Adipocyte (in vitro differentiated cells): ENCODE results near the gene ZFP36.
A peak's percentile ranks its signal among the peaks of the same experiment; 100 is the strongest.

Source experiments
- DNase-seq: peaks from one replicate; pipeline ENCODE4 v3.0.0-alpha.2; 2015; ENCODE audit warnings: low read depth
- H3K27me3 ChIP-seq: replicated peaks from 2 replicates; pipeline ENCODE4 v1.7.0; 2013; ENCODE audit warnings: mild to moderate bottlenecking, low read length, moderate library complexity; ENCODE audit not compliant: control insufficient read depth, insufficient read depth
- H3K36me3 ChIP-seq: 2 replicates; pipeline ENCODE4 v1.7.0; 2013; ENCODE audit warnings: low read length, mild to moderate bottlenecking, moderate library complexity; ENCODE audit not compliant: control insufficient read depth, insufficient read depth, severe bottlenecking
- H3K4me1 ChIP-seq: 2 replicates; pipeline ENCODE4 v1.7.0; 2013; ENCODE audit warnings: mild to moderate bottlenecking, low read length, moderate library complexity; ENCODE audit not compliant: control insufficient read depth, insufficient read depth
- H3K4me3 ChIP-seq: 2 replicates; pipeline ENCODE4 v1.7.0; 2013; ENCODE audit warnings: mild to moderate bottlenecking, low read length, moderate library complexity
- H3K9ac ChIP-seq: 2 replicates; pipeline ENCODE4 v1.7.0; 2013; ENCODE audit warnings: mild to moderate bottlenecking, low read length, moderate library complexity
- H3K9me3 ChIP-seq: 2 replicates; pipeline ENCODE4 v1.7.0; 2013; ENCODE audit warnings: mild to moderate bottlenecking, low read length, moderate library complexity; ENCODE audit not compliant: control insufficient read depth

ZFP36 gene

GRCh38 chr19:39415111-39416046, 8.7 kb downstream of the ZFP36 start:
- Histone ChIP-seq H3K9ac (peak overlapping the region; percentile 98), H3K27me3 (no peaks in the 10 kb centered on the region), H3K9me3 (no peaks in the 10 kb centered on the region), H3K4me1 (peaks cover 36% of the 10 kb centered on the region), H3K4me3 (peak overlapping the region; percentile 93), H3K36me3 (peaks cover 12% of the 10 kb centered on the region)
- DNase-seq, result no peak

DNA sequence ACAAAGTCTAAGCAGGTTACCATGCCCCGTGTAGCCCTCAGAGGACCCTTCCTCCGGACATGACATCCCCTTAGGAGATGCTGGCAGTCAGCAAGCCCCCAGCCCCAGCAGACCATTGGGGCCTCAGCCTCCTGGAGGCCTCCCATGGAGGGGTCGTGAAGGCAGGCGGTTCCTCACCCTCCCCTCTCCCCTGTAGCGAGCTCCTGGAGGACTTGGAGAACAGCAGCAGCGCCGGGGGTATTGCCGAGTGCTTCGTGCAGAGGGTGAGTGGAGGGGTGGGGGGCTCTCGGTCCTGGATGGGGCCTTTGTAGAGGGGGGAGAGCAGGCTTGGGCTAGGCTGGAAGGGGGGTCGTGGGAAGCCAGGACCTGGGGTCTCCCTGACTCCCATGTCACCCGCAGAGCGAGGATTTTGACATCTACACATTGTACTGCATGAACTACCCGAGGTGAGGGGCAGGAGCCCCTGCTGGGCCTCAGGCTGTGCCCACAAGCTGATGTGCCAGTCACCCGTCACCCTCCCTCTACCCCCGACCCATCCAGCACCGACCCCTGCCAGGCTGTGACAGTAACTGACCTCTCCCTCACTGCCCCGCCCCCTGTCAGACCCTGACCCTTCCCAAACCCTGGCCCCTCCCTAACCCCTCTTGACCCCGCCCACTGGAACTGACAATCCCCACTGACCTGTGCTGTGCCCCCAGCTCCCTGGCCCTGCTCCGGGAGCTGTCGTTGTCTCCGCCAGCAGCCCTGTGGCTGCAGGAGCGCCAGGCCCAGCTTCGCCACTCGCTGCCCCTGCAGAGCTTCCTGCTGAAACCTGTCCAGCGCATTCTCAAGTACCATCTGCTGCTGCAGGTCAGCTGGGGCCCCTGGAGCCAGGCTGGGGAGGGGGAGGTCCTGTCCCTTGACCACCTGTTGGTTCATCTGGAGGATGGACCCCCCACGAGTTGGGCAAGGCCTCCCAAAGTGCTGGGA, 9.8 kb downstream of the ZFP36 start:
- Histone ChIP-seq H3K4me3 (no peak overlapping the region), H3K9ac (peak overlapping the region; percentile 98), H3K27me3 (no peaks in the 10 kb centered on the region), H3K9me3 (no peaks in the 10 kb centered on the region), H3K36me3 (peaks cover 17% of the 10 kb centered on the region), H3K4me1 (peaks cover 25% of the 10 kb centered on the region)
- DNase-seq, result no peak

DNA sequence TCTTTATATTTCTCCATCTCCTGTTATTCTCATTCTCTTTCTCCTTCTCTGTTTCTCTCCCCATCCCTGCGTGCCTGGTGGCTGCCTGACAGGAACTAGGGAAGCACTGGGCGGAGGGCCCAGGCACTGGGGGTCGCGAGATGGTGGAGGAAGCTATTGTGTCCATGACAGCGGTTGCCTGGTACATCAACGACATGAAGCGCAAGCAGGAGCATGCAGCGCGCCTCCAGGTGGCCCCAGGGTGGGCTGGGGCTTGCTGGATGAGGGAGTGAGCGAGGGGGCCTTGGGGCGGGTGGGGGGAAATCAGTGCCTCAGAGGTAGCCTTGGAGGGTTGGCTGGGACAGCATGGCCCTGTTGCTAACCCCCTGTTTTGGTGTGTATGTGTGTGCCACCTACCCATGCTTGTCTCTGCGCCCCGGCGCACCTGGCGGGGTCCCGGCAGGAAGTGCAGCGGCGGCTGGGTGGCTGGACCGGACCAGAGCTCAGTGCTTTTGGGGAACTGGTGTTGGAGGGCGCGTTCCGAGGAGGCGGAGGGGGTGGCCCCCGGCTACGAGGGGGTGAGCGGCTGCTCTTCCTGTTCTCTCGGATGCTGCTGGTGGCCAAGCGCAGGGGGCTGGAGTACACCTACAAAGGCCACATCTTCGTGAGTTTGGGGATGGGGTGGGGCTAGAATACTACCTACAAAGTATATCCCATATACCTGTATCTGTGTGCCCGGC, 11.0 kb downstream of the ZFP36 start:
- Histone ChIP-seq H3K9ac (no peak overlapping the region), H3K4me3 (no peak overlapping the region), H3K27me3 (no peaks in the 10 kb centered on the region), H3K4me1 (peaks cover 23% of the 10 kb centered on the region), H3K36me3 (peaks cover 23% of the 10 kb centered on the region), H3K9me3 (no peaks in the 10 kb centered on the region)
- DNase-seq, result no peak

GRCh38 chr19:39419003-39419402, 12.4 kb downstream of the ZFP36 start:
- H3K9me3 ChIP-seq, result no peaks in the 10 kb centered on the region
- H3K27me3 ChIP-seq, result no peaks in the 10 kb centered on the region
- DNase-seq, result no peak
- peaks cover 31% of the 10 kb centered on the region for H3K36me3 ChIP-seq
- H3K9ac ChIP-seq, result no peak overlapping the region
- no peak overlapping the region for H3K4me3 ChIP-seq
- H3K4me1 ChIP-seq, result peaks cover 20% of the 10 kb centered on the region

GRCh38 chr19:39420769-39421168, 14.1 kb downstream of the ZFP36 start:
- Histone ChIP-seq H3K4me1 (peaks cover 3% of the 10 kb centered on the region), H3K36me3 (peaks cover 39% of the 10 kb centered on the region), H3K4me3 (no peak overlapping the region), H3K9me3 (no peaks in the 10 kb centered on the region), H3K9ac (no peak overlapping the region), H3K27me3 (no peaks in the 10 kb centered on the region)
- DNase-seq, result no peak

DNA sequence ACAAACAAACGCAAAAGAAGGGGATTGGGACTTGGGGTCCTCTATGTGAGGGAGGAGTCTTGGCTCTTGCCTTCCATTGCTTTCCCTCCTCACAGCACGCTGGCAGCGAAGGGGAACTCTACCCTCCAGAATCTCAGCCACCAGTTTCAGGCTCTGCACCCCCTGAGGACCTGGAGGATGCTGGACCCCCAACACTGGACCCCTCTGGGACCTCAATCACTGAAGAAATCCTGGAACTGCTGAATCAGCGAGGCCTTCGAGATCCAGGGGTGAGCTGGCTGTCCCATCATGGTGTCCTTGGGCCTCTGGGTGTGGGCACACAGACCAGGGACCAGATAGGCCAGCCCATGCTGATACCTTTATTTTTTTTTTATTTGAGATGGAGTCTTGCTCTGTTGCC, 15.4 kb downstream of the ZFP36 start:
- no peaks in the 10 kb centered on the region for H3K27me3 ChIP-seq
- no peaks in the 10 kb centered on the region for H3K9me3 ChIP-seq

DNA sequence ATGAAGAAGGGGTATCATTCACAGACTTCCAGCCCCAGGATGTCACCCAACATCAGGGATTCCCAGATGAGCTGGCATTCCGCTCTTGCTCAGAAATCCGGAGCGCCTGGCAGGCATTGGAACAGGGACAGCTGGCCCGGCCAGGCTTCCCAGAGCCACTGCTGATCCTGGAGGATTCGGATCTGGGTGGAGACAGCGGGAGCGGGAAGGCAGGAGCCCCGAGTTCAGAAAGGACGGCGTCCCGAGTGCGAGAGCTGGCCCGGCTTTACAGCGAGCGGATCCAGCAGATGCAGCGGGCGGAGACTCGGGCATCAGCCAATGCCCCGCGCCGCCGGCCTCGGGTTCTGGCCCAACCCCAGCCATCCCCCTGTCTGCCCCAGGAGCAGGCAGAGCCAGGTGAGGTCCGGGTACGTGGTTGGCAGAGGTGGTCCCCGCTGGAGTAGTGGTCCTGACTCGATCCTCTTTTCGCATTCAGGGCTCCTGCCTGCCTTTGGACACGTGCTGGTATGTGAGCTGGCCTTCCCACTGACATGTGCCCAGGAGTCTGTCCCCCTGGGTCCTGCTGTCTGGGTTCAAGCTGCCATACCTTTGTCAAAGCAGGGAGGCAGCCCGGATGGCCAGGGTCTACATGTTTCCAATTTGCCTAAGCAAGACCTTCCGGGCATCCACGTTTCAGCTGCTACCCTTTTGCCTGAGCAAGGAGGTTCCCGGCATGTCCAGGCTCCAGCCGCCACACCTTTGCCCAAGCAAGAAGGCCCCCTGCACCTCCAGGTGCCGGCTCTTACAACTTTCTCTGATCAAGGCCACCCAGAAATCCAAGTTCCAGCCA, 16.8 kb downstream of the ZFP36 start:
- Histone ChIP-seq H3K9me3 (no peaks in the 10 kb centered on the region), H3K4me3 (no peak overlapping the region), H3K4me1 (peaks cover 7% of the 10 kb centered on the region), H3K9ac (no peak overlapping the region), H3K27me3 (no peaks in the 10 kb centered on the region), H3K36me3 (peaks cover 38% of the 10 kb centered on the region)
- DNase-seq, result no peak

More for the DNA sequence above, 15.4 kb downstream of the ZFP36 start:
- Histone ChIP-seq H3K4me3 (no peak overlapping the region), H3K36me3 (peaks cover 39% of the 10 kb centered on the region), H3K9ac (no peak overlapping the region), H3K4me1 (no peaks in the 10 kb centered on the region)
- DNase-seq, result no peak

DNA sequence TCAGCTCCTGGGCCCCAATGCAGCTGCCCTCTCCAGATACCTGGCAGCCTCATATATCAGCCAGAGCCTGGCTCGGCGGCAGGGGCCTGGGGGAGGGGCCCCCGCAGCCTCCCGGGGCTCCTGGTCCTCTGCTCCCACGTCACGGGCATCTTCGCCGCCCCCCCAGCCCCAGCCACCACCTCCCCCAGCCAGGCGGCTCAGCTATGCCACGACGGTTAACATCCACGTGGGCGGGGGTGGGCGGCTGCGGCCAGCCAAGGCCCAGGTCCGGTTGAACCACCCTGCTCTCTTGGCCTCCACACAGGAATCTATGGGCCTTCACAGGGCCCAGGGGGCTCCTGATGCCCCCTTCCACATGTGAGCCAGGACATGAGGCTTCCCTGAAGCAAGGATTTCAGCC, 18.3 kb downstream of the ZFP36 start:
- Histone ChIP-seq H3K36me3 (peaks cover 30% of the 10 kb centered on the region), H3K4me3 (no peak overlapping the region), H3K9me3 (no peaks in the 10 kb centered on the region), H3K9ac (no peak overlapping the region), H3K4me1 (peaks cover 14% of the 10 kb centered on the region), H3K27me3 (no peaks in the 10 kb centered on the region)
- no peak for DNase-seq

DNA sequence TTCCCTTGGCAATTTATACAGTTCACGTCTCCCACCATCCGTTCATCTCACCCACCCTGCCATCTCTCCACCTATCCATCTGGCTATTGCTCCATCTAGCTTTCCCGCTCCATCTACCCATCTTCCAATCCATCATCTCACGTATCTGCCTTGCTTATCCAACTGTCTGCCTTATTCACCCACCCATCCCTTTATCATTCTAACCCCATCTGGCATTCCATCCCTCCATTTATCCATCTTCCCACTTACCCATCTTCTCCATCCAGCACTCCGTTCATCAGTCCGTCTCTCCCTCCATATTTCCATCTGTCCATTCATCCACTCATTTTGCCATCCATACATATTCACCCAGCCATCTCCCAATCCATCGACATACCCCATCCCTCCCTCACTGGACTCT, 19.1 kb downstream of the ZFP36 start:
- no peak overlapping the region for H3K9ac ChIP-seq
- peaks cover 23% of the 10 kb centered on the region for H3K36me3 ChIP-seq
- no peaks in the 10 kb centered on the region for H3K27me3 ChIP-seq
- no peaks in the 10 kb centered on the region for H3K9me3 ChIP-seq
- H3K4me1 ChIP-seq, result peaks cover 14% of the 10 kb centered on the region
- DNase-seq, result no peak
- H3K4me3 ChIP-seq, result no peak overlapping the region

- Histone ChIP-seq H3K9me3 (no peaks in the 10 kb centered on the region), H3K4me3 (no peak overlapping the region), H3K4me1 (peaks cover 14% of the 10 kb centered on the region), H3K27me3 (no peaks in the 10 kb centered on the region), H3K9ac (no peak overlapping the region), H3K36me3 (peaks cover 23% of the 10 kb centered on the region)
- no peak for DNase-seq
Measured at GRCh38 chr19:39426170-39426569, 19.5 kb downstream of the ZFP36 start.
